Measurements from ENCODE around the gene COLGALT1.

DNA sequence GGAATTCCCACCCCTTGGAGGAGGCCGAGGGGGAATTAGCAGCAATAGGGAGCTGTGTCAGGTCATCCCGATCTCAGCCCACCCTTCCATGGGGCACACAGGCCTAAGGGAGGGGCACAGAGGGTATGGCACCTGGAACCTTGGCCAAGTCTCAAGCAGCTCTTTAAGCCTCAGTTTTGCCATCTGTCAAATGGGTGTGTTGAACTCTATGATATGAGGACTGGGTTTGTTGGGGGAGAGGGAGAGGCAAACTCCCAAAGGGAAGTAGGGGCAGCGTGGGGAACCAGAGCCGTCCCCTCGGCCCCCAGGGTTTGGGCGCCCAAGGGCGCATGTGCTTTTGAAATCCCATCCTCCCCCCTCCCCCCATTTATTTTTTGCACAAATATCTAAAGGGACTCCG lies 49.7 kb downstream of the COLGALT1 start:
- TF ChIP-seq SMARCB1 (IDR thresholded peaks at IDR 0.05; ENCODE audit: insufficient read length, low read depth) (no peak), CREM (IDR thresholded peaks at IDR 0.05; ENCODE audit: low read depth) (no peak), TAF1 (IDR thresholded peaks at IDR 0.05; ENCODE audit: control insufficient read depth, extremely low read depth, insufficient read depth, low read length, severe bottlenecking) (no peak), TRIM28 (IDR thresholded peaks at IDR 0.05) (no peak), FOXK1 (CRISPR knock-in tag; IDR thresholded peaks at IDR 0.05; ENCODE audit: borderline replicate concordance) (no peak), ZNF408 (CRISPR knock-in tag; IDR thresholded peaks at IDR 0.05; ENCODE audit: low read depth) (no peak), SP1 (CRISPR knock-in tag; IDR thresholded peaks at IDR 0.05) (no peak), EP300 (IDR thresholded peaks at IDR 0.05; ENCODE audit: low read length) (no peak), BRCA1 (IDR thresholded peaks at IDR 0.05) (no peak), BRCA1 (CRISPR knock-in tag; IDR thresholded peaks at IDR 0.05) (no peak), ZNF12 (CRISPR knock-in tag; IDR thresholded peaks at IDR 0.05) (no peak), MYNN (IDR thresholded peaks at IDR 0.05) (no peak), MYNN (CRISPR knock-in tag; IDR thresholded peaks at IDR 0.05) (no peak)
- TF ChIP-seq, protein P1, sequence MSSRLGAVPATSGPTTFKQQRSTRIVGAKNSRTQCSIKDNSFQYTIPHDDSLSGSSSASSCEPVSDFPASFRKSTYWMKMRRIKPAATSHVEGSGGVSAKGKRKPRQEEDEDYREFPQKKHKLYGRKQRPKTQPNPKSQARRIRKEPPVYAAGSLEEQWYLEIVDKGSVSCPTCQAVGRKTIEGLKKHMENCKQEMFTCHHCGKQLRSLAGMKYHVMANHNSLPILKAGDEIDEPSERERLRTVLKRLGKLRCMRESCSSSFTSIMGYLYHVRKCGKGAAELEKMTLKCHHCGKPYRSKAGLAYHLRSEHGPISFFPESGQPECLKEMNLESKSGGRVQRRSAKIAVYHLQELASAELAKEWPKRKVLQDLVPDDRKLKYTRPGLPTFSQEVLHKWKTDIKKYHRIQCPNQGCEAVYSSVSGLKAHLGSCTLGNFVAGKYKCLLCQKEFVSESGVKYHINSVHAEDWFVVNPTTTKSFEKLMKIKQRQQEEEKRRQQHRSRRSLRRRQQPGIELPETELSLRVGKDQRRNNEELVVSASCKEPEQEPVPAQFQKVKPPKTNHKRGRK (tag; IDR thresholded peaks at IDR 0.05) = no peak
- TF ChIP-seq, protein P2, sequence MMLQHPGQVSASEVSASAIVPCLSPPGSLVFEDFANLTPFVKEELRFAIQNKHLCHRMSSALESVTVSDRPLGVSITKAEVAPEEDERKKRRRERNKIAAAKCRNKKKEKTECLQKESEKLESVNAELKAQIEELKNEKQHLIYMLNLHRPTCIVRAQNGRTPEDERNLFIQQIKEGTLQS (IDR thresholded peaks at IDR 0.05) = no peak
- TF ChIP-seq, protein P2 (CRISPR knock-in tag; conservative IDR thresholded peaks at IDR 0.05) = no peak

Measured in K562 (cell line).